ENCODE results near the gene TRIM46. TPM values are rescaled to one million over a fixed set of nuclear protein-coding genes. Genes with fewer than 3 reads are reported as not detected.
"Not testable (repeated sequence)": the region's sequence is repeated elsewhere in the genome, so short reads cannot be mapped to it uniquely, and the experiment has no call there.

Gene TRIM46
- total RNA-seq, 1 experiment from 2014 or later: 6.0 TPM

- H2AFZ ChIP-seq; H3K4me2 ChIP-seq; H3K27ac ChIP-seq; H3K4me3 ChIP-seq; H4K20me1 ChIP-seq (ENCODE audit: insufficient read depth); CTCF ChIA-PET; BruUV-seq (replicated peaks); H3K9me3 ChIP-seq (ENCODE audit: insufficient read depth, low read depth); H3F3A ChIP-seq (ENCODE audit: insufficient read depth, low read depth); H3K36me3 ChIP-seq (ENCODE audit: low read depth); intact Hi-C loops (cut with micrococcal nuclease; ENCODE audit: unreplicated experiment); H3K4me1 ChIP-seq (replicated peaks; ENCODE audit: insufficient read depth); DNase-seq; POLR2A ChIA-PET (ENCODE audit: unreplicated experiment); H3K27me3 ChIP-seq (ENCODE audit: insufficient read depth, low read depth); H3K9me2 ChIP-seq (ENCODE audit: insufficient read depth); H3K79me2 ChIP-seq (ENCODE audit: low read depth): not testable (repeated sequence)
Measured at GRCh38 chr1:155232001-155232978, 58.6 kb downstream of the TRIM46 start.

DNA sequence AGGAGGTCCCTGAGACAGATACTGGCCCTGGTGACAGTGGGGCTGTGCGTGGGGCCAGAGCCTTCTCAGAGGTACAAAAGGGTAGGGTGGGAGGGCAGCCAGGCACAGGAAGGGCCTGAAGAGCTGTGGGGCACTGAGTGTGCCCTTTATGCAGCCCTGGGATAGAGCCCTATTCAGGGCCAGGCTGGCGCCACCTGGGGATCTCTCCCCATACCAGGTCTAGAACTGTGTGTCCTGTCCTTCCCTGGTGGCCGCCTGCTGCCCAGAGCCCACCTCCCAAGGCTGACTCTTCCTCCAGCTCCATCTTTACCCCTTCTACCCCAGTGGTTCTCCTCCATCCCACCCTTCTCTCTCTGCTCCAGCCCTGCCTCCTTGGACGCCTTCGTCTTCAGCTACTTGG, 59.9 kb downstream of the TRIM46 start:
- H3K4me3 ChIP-seq; H3K9me2 ChIP-seq (ENCODE audit: insufficient read depth); H3K27ac ChIP-seq; H3K4me1 ChIP-seq (replicated peaks; ENCODE audit: insufficient read depth); BruUV-seq (replicated peaks); H3K9me3 ChIP-seq (ENCODE audit: insufficient read depth, low read depth); H3F3A ChIP-seq (ENCODE audit: insufficient read depth, low read depth); POLR2A ChIA-PET (ENCODE audit: unreplicated experiment); H3K27me3 ChIP-seq (ENCODE audit: insufficient read depth, low read depth); H3K4me2 ChIP-seq; H4K20me1 ChIP-seq (ENCODE audit: insufficient read depth); CTCF ChIA-PET; H3K36me3 ChIP-seq (ENCODE audit: low read depth); DNase-seq; H3K79me2 ChIP-seq (ENCODE audit: low read depth); intact Hi-C loops (cut with micrococcal nuclease; ENCODE audit: unreplicated experiment); H2AFZ ChIP-seq: not testable (repeated sequence)

Other genes starting within 250 kb of the TRIM46 start
- gene PMVK, start 237.1 kb upstream of the TRIM46 start, total RNA-seq (2021): 27.1 and 38.2 TPM in 2 replicates
- gene PBXIP1, start 217.8 kb upstream of the TRIM46 start, total RNA-seq (2021): 36.3 and 40.2 TPM in 2 replicates
- 30.0 and 33.2 TPM in 2 replicates for gene PYGO2, start 212.1 kb upstream of the TRIM46 start, total RNA-seq (2021)
- gene SHC1, start 203.1 kb upstream of the TRIM46 start, total RNA-seq (2021): 162 and 210 TPM in 2 replicates
- gene CKS1B, start 199.2 kb upstream of the TRIM46 start, total RNA-seq (2021): 236 and 300 TPM in 2 replicates
- 47.9 and 54.2 TPM in 2 replicates for gene FLAD1, start 190.5 kb upstream of the TRIM46 start, total RNA-seq (2021)
- 1.2 and 1.3 TPM in 2 replicates for gene LENEP, start 180.3 kb upstream of the TRIM46 start, total RNA-seq (2021)
- gene ZBTB7B, start 171.0 kb upstream of the TRIM46 start, total RNA-seq (2021): 38.6 and 44.1 TPM in 2 replicates
- gene DCST2, start 140.1 kb upstream of the TRIM46 start, total RNA-seq (2021): 4.4 and 4.7 TPM in 2 replicates
- 0.22 and 0.43 TPM in 2 replicates for gene DCST1, start 140.0 kb upstream of the TRIM46 start, total RNA-seq (2021)
- gene ADAM15, start 122.5 kb upstream of the TRIM46 start, total RNA-seq (2021): 187 and 195 TPM in 2 replicates
- gene EFNA4, start 110.1 kb upstream of the TRIM46 start, total RNA-seq (2021): 14.0 and 17.3 TPM in 2 replicates
- 6.7 and 8.8 TPM in 2 replicates for gene EFNA3, start 95.0 kb upstream of the TRIM46 start, total RNA-seq (2021)
- gene EFNA1, start 46.0 kb upstream of the TRIM46 start, total RNA-seq (2021): 30.6 and 35.7 TPM in 2 replicates
- gene SLC50A1, start 38.0 kb upstream of the TRIM46 start, total RNA-seq (2021): 54.9 and 67.6 TPM in 2 replicates
- gene DPM3, start 33.3 kb upstream of the TRIM46 start, total RNA-seq (2021): 83.7 and 127 TPM in 2 replicates
- 112 and 156 TPM in 2 replicates for gene KRTCAP2, start 545 bp upstream of the TRIM46 start, total RNA-seq (2021)
- 45.4 and 58.8 TPM in 2 replicates for gene THBS3, start 34.0 kb downstream of the TRIM46 start, total RNA-seq (2021)
- 56.1 and 68.9 TPM in 2 replicates for gene MTX1, start 34.8 kb downstream of the TRIM46 start, total RNA-seq (2021)
- gene ENTREP3, start 81.6 kb downstream of the TRIM46 start, total RNA-seq (2021): 56.9 and 60.8 TPM in 2 replicates
- 56.9 and 64.1 TPM in 2 replicates for gene SCAMP3, start 88.5 kb downstream of the TRIM46 start, total RNA-seq (2021)
- 39.1 and 43.9 TPM in 2 replicates for gene CLK2, start 99.7 kb downstream of the TRIM46 start, total RNA-seq (2021)
- 6.6 and 7.5 TPM in 2 replicates for gene HCN3, start 103.6 kb downstream of the TRIM46 start, total RNA-seq (2021)
- not detected in 2 replicates for gene PKLR, start 127.6 kb downstream of the TRIM46 start, total RNA-seq (2021)
- gene FDPS, start 135.0 kb downstream of the TRIM46 start, total RNA-seq (2021): 397 and 568 TPM in 2 replicates
- 43.4 and 45.3 TPM in 2 replicates for gene RUSC1, start 147.0 kb downstream of the TRIM46 start, total RNA-seq (2021)